22Rv1 (cell line): ENCODE measurements around the gene SLC16A1.

Experiments used
- CTCF ChIP-seq: fragments of 450-650 bp; IDR thresholded peaks from 2 replicates; pipeline ENCODE4 v1.5.1; 2017; ENCODE audit warnings: mild to moderate bottlenecking
- ZFX ChIP-seq: fragments of 450-650 bp; IDR thresholded peaks from 2 replicates; pipeline ENCODE4 v1.6.1; 2017; ENCODE audit warnings: antibody characterized with exemption, borderline replicate concordance

GRCh38 chr1:112911506-112912220, 44.3 kb downstream of the SLC16A1 start:
- TF ChIP-seq CTCF (no peak), ZFX (no peak)
